ENCODE results near the gene ACTRT2.

GRCh38 chr1:3028531-3029282, 7.4 kb downstream of the ACTRT2 start:
- TF ChIP-seq CTCF (IDR thresholded peaks at IDR 0.05) (no peak), RFX5 (IDR thresholded peaks at IDR 0.05; ENCODE audit: low read length) (no peak)

All from SK-N-SH (cell line).